ENCODE results near the gene POF1B. TPM values are rescaled to one million over a fixed set of nuclear protein-coding genes. Genes with fewer than 3 reads are reported as not detected.
"Not testable (repeated sequence)": the region's sequence is repeated elsewhere in the genome, so short reads cannot be mapped to it uniquely, and the experiment has no call there.

The POF1B gene
- total RNA-seq, 2 experiments from 2014 or later = not detected

- no peak for TF ChIP-seq CTCF (IDR thresholded peaks at IDR 0.05)
- no peak overlapping the region for H3K27ac Mint-ChIP-seq
- DNase-seq (no peak), ATAC-seq (no peak)
- H3K36me3 Mint-ChIP-seq (ENCODE audit: low read depth) = no peaks in the 10 kb centered on the region
- no peaks in the 10 kb centered on the region for H3K4me1 Mint-ChIP-seq (ENCODE audit: low read depth)
- no peak overlapping the region for H3K4me3 Mint-ChIP-seq
- H3K9me3 Mint-ChIP-seq = no peaks in the 10 kb centered on the region
- POLR2A ChIA-PET = no interaction called here
- no peaks in the 10 kb centered on the region for H3K27me3 Mint-ChIP-seq
- CTCF ChIA-PET = no interaction called here
- intact Hi-C loops (cut with micrococcal nuclease) = no loop called here
Observed at GRCh38 chrX:85345523-85345922, 33.9 kb downstream of the POF1B start.

DNA sequence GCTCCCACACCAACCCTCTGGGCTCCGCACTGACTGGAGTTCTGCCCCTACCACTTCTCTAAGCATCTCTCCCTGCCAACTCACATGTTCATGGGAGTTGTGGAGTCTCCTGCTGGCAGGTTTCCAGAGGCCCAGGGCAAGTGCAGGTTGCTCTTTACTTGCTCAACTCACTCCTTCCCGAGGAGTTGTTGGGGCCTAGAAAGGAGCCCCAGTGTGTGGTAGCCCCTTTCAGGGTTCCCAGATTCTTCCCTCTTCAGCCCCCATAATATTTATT, 52.5 kb downstream of the POF1B start:
- Mint-ChIP-seq H3K27me3 (no peaks in the 10 kb centered on the region), H3K4me1 (ENCODE audit: low read depth) (no peaks in the 10 kb centered on the region)
- CTCF ChIA-PET = no interaction called here

GRCh38 chrX:85326234-85327059, 53.0 kb downstream of the POF1B start:
- no peak for TF ChIP-seq CTCF (IDR thresholded peaks at IDR 0.05)
- ChIA-PET POLR2A (no interaction called here), CTCF (no interaction called here)
- Mint-ChIP-seq H3K9me3 (no peaks in the 10 kb centered on the region), H3K4me3 (no peak overlapping the region), H3K36me3 (ENCODE audit: low read depth) (no peaks in the 10 kb centered on the region), H3K27me3 (no peaks in the 10 kb centered on the region), H3K27ac (no peak overlapping the region), H3K4me1 (ENCODE audit: low read depth) (no peaks in the 10 kb centered on the region)
- intact Hi-C loops (cut with micrococcal nuclease) = no loop called here
- DNase-seq (no peak), ATAC-seq (no peak)

More for the DNA sequence above, 52.5 kb downstream of the POF1B start:
- H3K9me3 Mint-ChIP-seq = no peaks in the 10 kb centered on the region
- H3K36me3 Mint-ChIP-seq (ENCODE audit: low read depth) = no peaks in the 10 kb centered on the region
- no peak overlapping the region for H3K27ac Mint-ChIP-seq
- POLR2A ChIA-PET = no interaction called here
- H3K4me3 Mint-ChIP-seq = no peak overlapping the region
- intact Hi-C loops (cut with micrococcal nuclease) = no loop called here
- TF ChIP-seq CTCF (IDR thresholded peaks at IDR 0.05) = no peak
- DNase-seq (no peak), ATAC-seq (no peak)

DNA sequence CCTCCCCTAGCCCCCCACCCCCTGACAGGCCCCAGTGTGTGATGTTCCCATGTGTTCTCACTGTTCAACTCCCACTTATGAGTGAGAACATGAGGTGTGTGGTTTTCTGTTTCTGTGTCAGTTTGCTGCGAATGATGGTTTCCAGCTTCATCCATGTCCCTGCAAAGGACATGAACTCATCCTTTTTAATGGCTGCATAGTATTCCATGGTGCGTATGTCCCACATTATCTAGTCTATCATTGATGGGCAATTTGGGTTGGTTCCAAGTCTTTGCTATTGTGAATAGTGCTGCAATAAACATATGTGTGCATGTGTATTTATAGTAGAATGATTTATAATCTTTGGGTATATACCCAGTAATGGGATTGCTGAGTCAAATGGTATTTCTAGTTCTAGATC, 68.1 kb downstream of the POF1B start:
- H3K27me3 Mint-ChIP-seq; H3K27ac Mint-ChIP-seq; intact Hi-C loops (cut with micrococcal nuclease); CTCF ChIA-PET; POLR2A ChIA-PET; H3K36me3 Mint-ChIP-seq (ENCODE audit: low read depth); DNase-seq; H3K4me1 Mint-ChIP-seq (ENCODE audit: low read depth); H3K9me3 Mint-ChIP-seq; ATAC-seq; H3K4me3 Mint-ChIP-seq: not testable (repeated sequence)

DNA sequence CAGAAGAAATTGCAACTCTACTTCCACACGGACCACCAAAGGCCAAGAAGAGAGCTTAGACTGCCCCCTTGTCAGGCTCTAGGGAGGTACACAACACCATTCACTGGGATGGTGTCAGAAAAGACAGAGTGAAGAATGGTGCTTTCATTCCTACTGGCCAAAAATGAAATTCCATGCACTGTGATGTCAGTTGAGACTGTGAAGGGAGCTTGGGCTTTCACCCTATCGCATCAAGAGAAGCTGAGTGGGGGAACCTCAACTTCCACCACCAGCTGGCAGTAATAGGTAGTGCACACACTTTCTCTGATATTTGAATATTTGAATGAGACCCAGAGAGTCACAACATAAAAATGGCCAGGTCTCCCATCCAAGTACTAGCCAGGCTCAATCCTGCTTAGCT, 69.7 kb downstream of the POF1B start:
- H3K27ac Mint-ChIP-seq = no peak overlapping the region
- ChIA-PET CTCF (no interaction called here), POLR2A (no interaction called here)
- H3K36me3 Mint-ChIP-seq (ENCODE audit: low read depth) = no peaks in the 10 kb centered on the region
- DNase-seq = no peak
- ATAC-seq = no peak
- intact Hi-C loops (cut with micrococcal nuclease) = no loop called here
- no peak overlapping the region for H3K4me3 Mint-ChIP-seq
- no peak for TF ChIP-seq CTCF (IDR thresholded peaks at IDR 0.05)
- H3K9me3 Mint-ChIP-seq = peaks cover 2% of the 10 kb centered on the region
- H3K27me3 Mint-ChIP-seq = no peaks in the 10 kb centered on the region
- no peaks in the 10 kb centered on the region for H3K4me1 Mint-ChIP-seq (ENCODE audit: low read depth)

DNA sequence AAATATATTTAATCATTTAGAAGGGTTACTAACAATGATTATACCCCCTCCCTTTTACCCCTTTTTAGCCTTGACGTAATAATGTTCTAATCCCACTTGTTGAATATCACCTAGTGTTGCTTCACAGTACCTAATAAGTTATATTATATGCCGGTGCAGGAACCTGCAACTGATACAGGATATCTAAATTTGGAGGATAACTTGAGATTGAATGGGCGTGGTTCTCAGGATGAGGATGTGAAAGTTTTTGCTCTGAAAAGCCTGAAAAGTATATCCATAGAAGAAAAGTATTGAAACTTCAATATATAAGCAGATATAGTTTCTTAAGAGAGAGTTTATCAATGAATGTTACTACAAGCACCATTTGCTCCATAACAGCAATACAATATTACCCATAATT, 75.9 kb downstream of the POF1B start:
- H3K36me3 Mint-ChIP-seq (ENCODE audit: low read depth) = no peaks in the 10 kb centered on the region
- ATAC-seq = no peak
- intact Hi-C loops (cut with micrococcal nuclease) = no loop called here
- no peak for DNase-seq
- no peaks in the 10 kb centered on the region for H3K27me3 Mint-ChIP-seq
- ChIA-PET CTCF (no interaction called here), POLR2A (no interaction called here)
- no peaks in the 10 kb centered on the region for H3K4me1 Mint-ChIP-seq (ENCODE audit: low read depth)
- no peaks in the 10 kb centered on the region for H3K9me3 Mint-ChIP-seq
- no peak overlapping the region for H3K27ac Mint-ChIP-seq
- TF ChIP-seq CTCF (IDR thresholded peaks at IDR 0.05) = no peak
- no peak overlapping the region for H3K4me3 Mint-ChIP-seq

Measured in activated CD8-positive, alpha-beta T cell treated with anti-CD3 and anti-CD28 coated beads for 36 hours (primary cell).